ENCODE data around the gene ZNF496.

- TF ChIP-seq CTCF (IDR thresholded peaks at IDR 0.05) (no peak), POLR2A (IDR thresholded peaks at IDR 0.05) (no peak)
These were observed 28.5 kb downstream of the ZNF496 start for GRCh38 chr1:247303216-247303615.
